MM.1S (cell line): ENCODE measurements around the gene NFKBIZ.
A peak's percentile ranks its signal among the peaks of the same experiment; 100 is the strongest.

ENCODE experiments used
- DNase-seq: peaks from one replicate; pipeline ENCODE4 v3.0.0-alpha.2; 2015
- H2AFZ ChIP-seq: fragments of 300-600 bp; sonication (generic); 2 replicates; pipeline ENCODE4 v1.6.0; 2016; ENCODE audit warnings: antibody characterized with exemption, low read length
- H3F3A ChIP-seq: fragments of 300-600 bp; sonication (generic); 2 replicates; pipeline ENCODE4 v1.6.1; 2016; ENCODE audit warnings: mild to moderate bottlenecking, antibody characterized with exemption, low read length, moderate library complexity, mixed read lengths; ENCODE audit not compliant: insufficient read depth
- H3K27ac ChIP-seq: fragments of 300-600 bp; sonication (generic); 2 replicates; pipeline ENCODE4 v1.5.1; 2016; ENCODE audit warnings: mild to moderate bottlenecking, low read length
- H3K27me3 ChIP-seq: fragments of 300-600 bp; sonication (generic); replicated peaks from 2 replicates; pipeline ENCODE4 v1.6.0; 2016; ENCODE audit warnings: low read length; ENCODE audit not compliant: insufficient read depth
- H3K36me3 ChIP-seq: fragments of 300-600 bp; sonication (generic); replicated peaks from 2 replicates; pipeline ENCODE4 v1.6.1; 2016; ENCODE audit warnings: mild to moderate bottlenecking, low read length, mixed read lengths; ENCODE audit not compliant: insufficient read depth
- H3K4me1 ChIP-seq: fragments of 300-600 bp; sonication (generic); 2 replicates; pipeline ENCODE4 v1.6.1; 2016; ENCODE audit warnings: low read length, mixed read lengths
- H3K4me2 ChIP-seq: fragments of 300-600 bp; sonication (generic); 2 replicates; pipeline ENCODE4 v1.6.0; 2016; ENCODE audit warnings: low read depth, low read length
- H3K4me3 ChIP-seq: fragments of 300-600 bp; sonication (generic); 2 replicates; pipeline ENCODE4 v1.5.1; 2016; ENCODE audit warnings: low read length, mixed read lengths
- H3K79me2 ChIP-seq: fragments of 300-600 bp; sonication (generic); 2 replicates; pipeline ENCODE4 v1.6.1; 2016; ENCODE audit warnings: mixed run types, low read length, mixed read lengths
- H3K9ac ChIP-seq: fragments of 300-600 bp; sonication (generic); 2 replicates; pipeline ENCODE4 v1.6.1; 2016; ENCODE audit warnings: low read length, mixed read lengths
- H3K9me2 ChIP-seq: fragments of 300-600 bp; sonication (generic); replicated peaks from 2 replicates; pipeline ENCODE4 v1.6.1; 2016; ENCODE audit warnings: mild to moderate bottlenecking, low read length, mixed read lengths; ENCODE audit not compliant: insufficient read depth
- H3K9me3 ChIP-seq: fragments of 300-600 bp; sonication (generic); replicated peaks from 2 replicates; pipeline ENCODE4 v1.6.1; 2016; ENCODE audit warnings: mild to moderate bottlenecking, low read length, mixed read lengths; ENCODE audit not compliant: insufficient read depth
- H4K20me1 ChIP-seq: fragments of 300-600 bp; sonication (generic); 2 replicates; pipeline ENCODE4 v1.6.1; 2016; ENCODE audit warnings: mild to moderate bottlenecking, low read length, moderate library complexity, mixed read lengths; ENCODE audit not compliant: insufficient read depth
- EZH2 ChIP-seq: fragments of 300-600 bp; sonication (generic); optimal IDR thresholded peaks from 2 replicates; pipeline ENCODE3; 2017; ENCODE audit warnings: low read depth, mild to moderate bottlenecking, antibody characterized with exemption, low read length, mixed read lengths
- EZH2phosphoT487 ChIP-seq: fragments of 300-600 bp; sonication (generic); IDR thresholded peaks from 2 replicates; pipeline ENCODE4 v1.6.1; 2018; ENCODE audit warnings: antibody characterized with exemption, low read length
- TF ChIP-seq, protein P1 (sequence below): fragments of 300-600 bp; sonication (generic); IDR thresholded peaks from 2 replicates; pipeline ENCODE4 v1.5.1; 2016; ENCODE audit warnings: antibody characterized with exemption, low read length, mixed read lengths

NFKBIZ gene

DNA sequence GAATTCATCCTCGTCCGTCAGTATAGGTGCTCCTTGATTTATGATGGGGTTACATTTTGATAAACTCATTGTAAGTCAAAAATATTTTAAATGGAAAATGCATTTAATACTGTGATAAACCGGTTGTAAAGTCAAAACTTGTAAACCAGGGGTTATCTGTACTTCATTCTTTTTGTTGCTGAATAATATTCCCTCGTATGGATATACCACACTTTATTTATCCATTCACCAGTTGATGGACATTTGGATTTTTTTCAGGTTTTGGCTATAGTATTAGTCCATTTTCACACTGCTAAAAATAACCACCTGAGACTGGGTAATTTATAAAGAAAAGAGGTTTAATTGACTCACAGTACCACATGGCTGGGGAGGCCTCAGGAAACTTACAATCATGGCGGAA is 47.7 kb downstream of the NFKBIZ start:
- H3K4me2 ChIP-seq = no peak overlapping the region
- H3K9ac ChIP-seq = no peak overlapping the region
- no peak overlapping the region for H3K27ac ChIP-seq
- H3F3A ChIP-seq = peaks cover 4% of the 10 kb centered on the region
- DNase-seq = no peak
- no peaks in the 10 kb centered on the region for H4K20me1 ChIP-seq
- H3K4me3 ChIP-seq = no peak overlapping the region
- no peaks in the 10 kb centered on the region for H3K79me2 ChIP-seq
- H3K9me2 ChIP-seq = no peaks in the 10 kb centered on the region
- H3K27me3 ChIP-seq = no peaks in the 10 kb centered on the region
- peaks cover 8% of the 10 kb centered on the region for H3K4me1 ChIP-seq
- TF ChIP-seq EZH2phosphoT487 (no peak), EZH2 (no peak)
- TF ChIP-seq, protein P1, sequence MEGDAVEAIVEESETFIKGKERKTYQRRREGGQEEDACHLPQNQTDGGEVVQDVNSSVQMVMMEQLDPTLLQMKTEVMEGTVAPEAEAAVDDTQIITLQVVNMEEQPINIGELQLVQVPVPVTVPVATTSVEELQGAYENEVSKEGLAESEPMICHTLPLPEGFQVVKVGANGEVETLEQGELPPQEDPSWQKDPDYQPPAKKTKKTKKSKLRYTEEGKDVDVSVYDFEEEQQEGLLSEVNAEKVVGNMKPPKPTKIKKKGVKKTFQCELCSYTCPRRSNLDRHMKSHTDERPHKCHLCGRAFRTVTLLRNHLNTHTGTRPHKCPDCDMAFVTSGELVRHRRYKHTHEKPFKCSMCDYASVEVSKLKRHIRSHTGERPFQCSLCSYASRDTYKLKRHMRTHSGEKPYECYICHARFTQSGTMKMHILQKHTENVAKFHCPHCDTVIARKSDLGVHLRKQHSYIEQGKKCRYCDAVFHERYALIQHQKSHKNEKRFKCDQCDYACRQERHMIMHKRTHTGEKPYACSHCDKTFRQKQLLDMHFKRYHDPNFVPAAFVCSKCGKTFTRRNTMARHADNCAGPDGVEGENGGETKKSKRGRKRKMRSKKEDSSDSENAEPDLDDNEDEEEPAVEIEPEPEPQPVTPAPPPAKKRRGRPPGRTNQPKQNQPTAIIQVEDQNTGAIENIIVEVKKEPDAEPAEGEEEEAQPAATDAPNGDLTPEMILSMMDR = no peak
- H3K9me3 ChIP-seq = no peaks in the 10 kb centered on the region
- no peaks in the 10 kb centered on the region for H3K36me3 ChIP-seq
- no peak overlapping the region for H2AFZ ChIP-seq

DNA sequence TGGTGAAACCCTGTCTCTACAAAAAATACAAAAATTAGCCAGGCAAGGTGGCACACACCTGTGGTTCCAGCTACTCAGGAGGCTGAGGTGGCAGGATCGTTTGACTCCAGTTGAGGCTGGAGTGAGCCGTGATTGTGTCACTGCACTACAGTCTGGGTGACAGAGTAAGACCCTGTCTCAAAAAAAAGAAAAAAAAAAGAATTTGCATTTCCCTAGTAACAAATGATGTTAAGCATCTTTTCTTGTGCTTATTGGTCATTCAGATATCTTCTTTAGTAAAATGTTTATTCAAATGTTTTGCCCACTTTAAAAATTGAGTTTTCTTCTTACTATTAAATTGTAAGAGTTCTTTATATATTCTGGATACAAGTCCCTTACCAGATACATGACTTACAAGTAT is 48.7 kb downstream of the NFKBIZ start:
- Histone ChIP-seq H2AFZ (no peak overlapping the region), H3K27ac (no peak overlapping the region), H3K36me3 (no peaks in the 10 kb centered on the region), H3K79me2 (no peaks in the 10 kb centered on the region), H3K9me2 (no peaks in the 10 kb centered on the region), H3K9ac (no peak overlapping the region), H3K4me2 (no peak overlapping the region), H3K9me3 (no peaks in the 10 kb centered on the region), H3F3A (peaks cover 4% of the 10 kb centered on the region), H3K27me3 (no peaks in the 10 kb centered on the region), H3K4me3 (no peak overlapping the region), H3K4me1 (peaks cover 8% of the 10 kb centered on the region), H4K20me1 (no peaks in the 10 kb centered on the region)
- TF ChIP-seq EZH2phosphoT487 (no peak), EZH2 (no peak)
- TF ChIP-seq, protein P1 = no peak
- no peak for DNase-seq

DNA sequence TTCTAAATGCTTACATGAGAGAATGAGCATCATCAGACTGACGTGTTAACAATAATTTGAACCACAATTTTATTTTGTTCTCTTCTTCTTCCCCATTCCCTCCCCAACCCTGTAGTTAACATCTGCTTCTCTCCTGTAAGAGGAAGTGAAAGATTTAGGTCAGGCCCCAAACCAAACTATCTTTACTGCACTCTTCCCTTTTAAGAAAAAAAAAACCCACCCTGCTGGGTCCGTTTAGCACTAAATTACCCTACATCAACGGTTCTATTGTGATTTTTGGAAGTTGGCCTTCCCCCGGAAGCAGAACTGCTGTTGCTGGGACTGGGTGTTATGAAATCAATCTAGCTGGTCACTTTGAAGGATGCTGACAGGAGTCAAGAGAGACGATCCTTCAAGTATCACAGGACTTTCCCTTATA is 49.4 kb downstream of the NFKBIZ start:
- no peaks in the 10 kb centered on the region for H3K9me3 ChIP-seq
- no peak overlapping the region for H3K4me3 ChIP-seq
- H3F3A ChIP-seq = peaks cover 4% of the 10 kb centered on the region
- TF ChIP-seq EZH2 (no peak), EZH2phosphoT487 (no peak)
- TF ChIP-seq, protein P1 = no peak
- H3K27ac ChIP-seq = peak overlapping the region; percentile 30; the same call in 1 of the 2 replicates
- no peaks in the 10 kb centered on the region for H3K9me2 ChIP-seq
- no peaks in the 10 kb centered on the region for H3K27me3 ChIP-seq
- peaks cover 8% of the 10 kb centered on the region for H3K4me1 ChIP-seq
- no peaks in the 10 kb centered on the region for H3K79me2 ChIP-seq
- DNase-seq = peak; percentile 41
- H2AFZ ChIP-seq = peak overlapping the region; percentile 32; the same call in 1 of the 2 replicates
- H3K36me3 ChIP-seq = no peaks in the 10 kb centered on the region
- peak overlapping the region; percentile 31; the same call in 1 of the 2 replicates for H3K4me2 ChIP-seq
- H4K20me1 ChIP-seq = no peaks in the 10 kb centered on the region
- no peak overlapping the region for H3K9ac ChIP-seq
